Neutrophil (primary cell): ENCODE measurements around the gene C16orf95.

ENCODE experiments used
- H3K27ac ChIP-seq: fragments of 200-600 bp; sonication (generic); 2 replicates; pipeline ENCODE4 v1.5.1; 2016; ENCODE audit warnings: mild to moderate bottlenecking, moderate library complexity
- H3K27me3 ChIP-seq: fragments of 200-600 bp; sonication (generic); 2 replicates; pipeline ENCODE4 v1.6.0; 2016; ENCODE audit warnings: mild to moderate bottlenecking
- H3K36me3 ChIP-seq: fragments of 200-600 bp; sonication (generic); 2 replicates; pipeline ENCODE4 v1.5.1; 2017
- H3K4me1 ChIP-seq, 2 experiments: fragments of 200-600 bp in 1 of 2; sonication (generic) in 1 of 2; 1 replicate in 1 of 2; 2 replicates in 1 of 2; pipeline versions ENCODE4 v1.5.1 to v1.6.1; 2013 to 2016; ENCODE audit warnings: low read depth in 1 of 2, low read length in 1 of 2, mild to moderate bottlenecking in 1 of 2, moderate library complexity in 1 of 2; ENCODE audit not compliant: control insufficient read depth in 1 of 2, insufficient read depth in 1 of 2
- H3K4me3 ChIP-seq, 2 experiments: fragments of 200-600 bp in 1 of 2; sonication (generic) in 1 of 2; 1 replicate in 1 of 2; 2 replicates in 1 of 2; pipeline ENCODE4 v1.5.1; 2013 to 2016; ENCODE audit warnings: low read depth in 1 of 2, low read length in 1 of 2, mild to moderate bottlenecking in 1 of 2, moderate library complexity in 1 of 2
- H3K9me3 ChIP-seq: fragments of 200-600 bp; sonication (generic); 2 replicates; pipeline ENCODE4 v1.5.1; 2016
- TF ChIP-seq, protein P1 (sequence below): fragments of 200-600 bp; sonication (generic); IDR thresholded peaks from 2 replicates; pipeline ENCODE4 v1.5.1; 2016; ENCODE audit warnings: antibody characterized with exemption

The C16orf95 gene

DNA sequence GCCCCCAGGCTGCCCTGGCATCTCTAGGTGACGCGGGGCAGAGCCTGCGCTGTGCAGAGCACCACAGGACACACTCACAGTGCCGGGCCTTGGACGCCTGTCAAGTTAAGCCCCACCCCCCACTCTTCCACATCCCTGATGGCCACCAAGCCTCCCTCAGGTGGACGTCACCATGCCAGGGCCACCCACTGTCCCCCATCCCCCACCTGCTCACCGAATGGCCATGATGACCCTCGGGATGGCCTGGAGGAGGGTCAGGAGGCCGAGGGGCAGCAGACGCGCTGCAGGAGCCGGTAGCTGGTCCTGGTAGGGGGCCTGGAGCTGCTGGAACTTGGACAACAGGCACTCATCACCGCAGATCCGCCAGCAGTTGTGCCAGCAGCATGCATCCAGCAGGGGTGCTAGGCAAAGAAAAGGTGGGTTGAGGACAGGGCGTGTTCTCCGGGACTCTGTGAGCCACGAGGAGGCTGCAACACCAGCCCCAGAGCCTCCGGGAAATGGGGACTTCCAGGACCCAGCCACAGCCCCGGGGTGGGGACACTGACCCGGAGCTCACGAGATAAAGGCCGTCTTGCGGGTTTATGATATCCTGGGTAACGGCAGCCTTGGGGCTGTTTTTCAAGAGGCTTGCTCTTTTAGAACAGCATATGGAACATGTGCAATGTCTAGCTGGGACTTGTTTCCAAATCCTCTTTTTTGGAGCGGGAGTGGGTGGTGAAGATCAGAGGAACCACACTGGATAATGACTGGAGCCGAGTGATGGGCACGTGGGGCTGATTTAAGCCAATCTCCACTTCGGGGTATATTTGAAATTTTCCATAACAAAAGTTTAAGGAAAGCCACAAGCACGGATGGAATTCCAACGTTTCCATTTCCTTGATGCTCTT, 11.4 kb downstream of the C16orf95 start:
- no peaks in the 10 kb centered on the region for H3K27me3 ChIP-seq
- H3K4me1 ChIP-seq: no peaks in the 10 kb centered on the region
- TF ChIP-seq, protein P1, sequence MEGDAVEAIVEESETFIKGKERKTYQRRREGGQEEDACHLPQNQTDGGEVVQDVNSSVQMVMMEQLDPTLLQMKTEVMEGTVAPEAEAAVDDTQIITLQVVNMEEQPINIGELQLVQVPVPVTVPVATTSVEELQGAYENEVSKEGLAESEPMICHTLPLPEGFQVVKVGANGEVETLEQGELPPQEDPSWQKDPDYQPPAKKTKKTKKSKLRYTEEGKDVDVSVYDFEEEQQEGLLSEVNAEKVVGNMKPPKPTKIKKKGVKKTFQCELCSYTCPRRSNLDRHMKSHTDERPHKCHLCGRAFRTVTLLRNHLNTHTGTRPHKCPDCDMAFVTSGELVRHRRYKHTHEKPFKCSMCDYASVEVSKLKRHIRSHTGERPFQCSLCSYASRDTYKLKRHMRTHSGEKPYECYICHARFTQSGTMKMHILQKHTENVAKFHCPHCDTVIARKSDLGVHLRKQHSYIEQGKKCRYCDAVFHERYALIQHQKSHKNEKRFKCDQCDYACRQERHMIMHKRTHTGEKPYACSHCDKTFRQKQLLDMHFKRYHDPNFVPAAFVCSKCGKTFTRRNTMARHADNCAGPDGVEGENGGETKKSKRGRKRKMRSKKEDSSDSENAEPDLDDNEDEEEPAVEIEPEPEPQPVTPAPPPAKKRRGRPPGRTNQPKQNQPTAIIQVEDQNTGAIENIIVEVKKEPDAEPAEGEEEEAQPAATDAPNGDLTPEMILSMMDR: no peak
- no peaks in the 10 kb centered on the region for H3K36me3 ChIP-seq
- H3K27ac ChIP-seq: no peak overlapping the region
- H3K9me3 ChIP-seq: no peaks in the 10 kb centered on the region
- H3K4me3 ChIP-seq: no peak overlapping the region

DNA sequence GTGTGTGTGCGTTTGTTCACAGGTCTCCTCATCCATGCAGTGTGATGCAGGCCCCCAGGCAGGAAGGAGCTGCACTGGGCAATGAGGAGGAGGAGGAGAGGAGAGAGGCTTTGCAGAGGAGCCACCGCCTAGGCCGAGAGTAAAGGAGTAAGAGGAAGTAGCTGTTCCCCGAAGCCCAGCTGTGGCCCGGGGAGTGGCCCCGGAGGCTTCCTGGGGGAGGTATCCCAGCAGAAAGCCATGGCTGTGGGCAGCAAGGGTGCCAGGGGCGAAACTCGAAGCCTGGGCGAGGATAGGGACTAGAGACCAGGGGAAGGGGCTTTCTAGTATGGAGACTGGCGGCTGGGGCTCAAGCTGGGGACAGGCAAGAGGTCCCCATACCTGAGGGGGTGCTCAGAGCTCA, 12.2 kb downstream of the C16orf95 start:
- H3K9me3 ChIP-seq: no peaks in the 10 kb centered on the region
- TF ChIP-seq, protein P1: no peak
- no peaks in the 10 kb centered on the region for H3K27me3 ChIP-seq

DNA sequence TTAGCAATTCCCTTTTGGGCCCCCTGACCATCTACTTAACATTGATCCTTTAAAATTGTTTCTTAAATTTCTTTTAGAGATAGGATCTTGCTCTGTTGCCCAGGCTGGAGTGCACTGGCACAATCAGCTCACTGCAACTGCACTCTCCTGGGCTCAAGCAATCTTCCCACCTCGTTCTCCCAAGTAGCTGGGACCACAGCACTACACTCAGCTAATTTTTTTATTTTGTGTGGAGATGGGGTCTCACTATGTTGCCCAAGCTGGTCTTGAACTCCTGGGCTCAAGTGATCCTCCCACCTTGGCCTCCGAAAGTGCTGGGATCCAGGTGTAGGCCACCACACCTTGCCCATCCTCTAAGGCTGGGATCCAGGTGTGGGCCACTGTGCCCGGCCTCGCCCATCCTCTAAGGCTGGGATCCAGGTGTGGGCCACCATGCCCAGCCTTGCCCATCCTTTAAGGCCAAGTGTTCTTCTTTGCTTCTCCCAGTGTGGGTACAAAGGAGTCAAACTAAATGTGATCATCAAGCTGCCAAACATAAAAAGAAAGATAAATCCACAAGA, 13.2 kb downstream of the C16orf95 start:
- no peak overlapping the region for H3K27ac ChIP-seq

More for the DNA sequence above, 12.2 kb downstream of the C16orf95 start:
- H3K4me3 ChIP-seq: no peak overlapping the region
- H3K4me1 ChIP-seq: no peaks in the 10 kb centered on the region
- no peak overlapping the region for H3K27ac ChIP-seq
- H3K36me3 ChIP-seq: no peaks in the 10 kb centered on the region

DNA sequence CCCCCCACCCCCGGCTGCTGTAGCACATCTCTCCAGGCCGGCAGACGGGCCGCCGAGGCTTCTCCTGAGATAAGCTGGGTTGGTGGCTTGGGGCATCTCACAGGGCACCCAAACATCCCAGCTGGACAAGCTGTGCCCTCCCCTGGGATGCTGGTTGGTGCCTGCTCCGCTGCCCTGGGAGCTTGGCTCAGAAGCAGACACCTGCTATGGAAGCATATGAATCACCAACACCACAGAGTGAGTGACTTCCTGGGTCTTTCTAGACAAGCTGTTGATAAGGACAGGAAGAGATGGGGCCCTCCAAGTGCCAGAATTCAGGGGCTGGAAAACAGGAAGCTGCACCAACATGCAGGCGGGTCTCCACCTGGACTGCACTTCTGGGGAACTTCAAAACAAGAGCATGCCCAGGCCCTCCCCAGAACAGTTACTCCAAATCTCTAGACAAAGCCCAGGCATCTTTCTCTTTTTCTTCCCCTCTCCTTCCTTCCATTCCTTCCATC, 13.7 kb downstream of the C16orf95 start:
- Histone ChIP-seq H3K27ac (no peak overlapping the region), H3K4me3 (no peak overlapping the region), H3K9me3 (no peaks in the 10 kb centered on the region), H3K27me3 (no peaks in the 10 kb centered on the region), H3K36me3 (no peaks in the 10 kb centered on the region), H3K4me1 (no peaks in the 10 kb centered on the region)
- TF ChIP-seq, protein P1: no peak

More for the DNA sequence above, 13.2 kb downstream of the C16orf95 start:
- no peaks in the 10 kb centered on the region for H3K36me3 ChIP-seq
- H3K27me3 ChIP-seq: no peaks in the 10 kb centered on the region
- TF ChIP-seq, protein P1: no peak
- H3K4me3 ChIP-seq: no peak overlapping the region
- H3K4me1 ChIP-seq: no peaks in the 10 kb centered on the region
- no peaks in the 10 kb centered on the region for H3K9me3 ChIP-seq

- no peaks in the 10 kb centered on the region for H3K9me3 ChIP-seq
- no peak overlapping the region for H3K27ac ChIP-seq
- no peaks in the 10 kb centered on the region for H3K36me3 ChIP-seq
- TF ChIP-seq, protein P1: no peak
- H3K4me3 ChIP-seq: no peak overlapping the region
- no peaks in the 10 kb centered on the region for H3K27me3 ChIP-seq
- no peaks in the 10 kb centered on the region for H3K4me1 ChIP-seq
Measured at GRCh38 chr16:87298857-87299465, 18.2 kb downstream of the C16orf95 start.
